Ectodermal cell (in vitro differentiated cells): ENCODE measurements around the gene OPA1.

Experiments
- H3K27ac ChIP-seq: 2 replicates; pipeline ENCODE4 v1.7.0; 2013; ENCODE audit warnings: mild to moderate bottlenecking, low read depth, low read length; ENCODE audit not compliant: insufficient read depth, poor library complexity, severe bottlenecking
- H3K27me3 ChIP-seq: 2 replicates; pipeline ENCODE4 v1.7.0; 2013; ENCODE audit warnings: mild to moderate bottlenecking, low read length; ENCODE audit not compliant: insufficient read depth, control insufficient read depth, poor library complexity, severe bottlenecking
- H3K36me3 ChIP-seq: one replicate; pipeline ENCODE4 v1.7.0; 2013; ENCODE audit warnings: low read length; ENCODE audit not compliant: control insufficient read depth, insufficient read depth
- H3K4me1 ChIP-seq: one replicate; pipeline ENCODE4 v1.7.0; 2013; ENCODE audit warnings: low read length; ENCODE audit not compliant: control insufficient read depth, insufficient read depth
- H3K4me3 ChIP-seq: 2 replicates; pipeline ENCODE4 v1.7.0; 2013; ENCODE audit warnings: low read depth, low read length, control low read depth; ENCODE audit not compliant: insufficient read depth
- H3K9me3 ChIP-seq: 2 replicates; pipeline ENCODE4 v1.7.0; 2013; ENCODE audit warnings: mild to moderate bottlenecking, low read length, moderate library complexity; ENCODE audit not compliant: control insufficient read depth
- WGBS, 2 experiments: methylation state at CpG; one replicate each; pipeline ENCODE4 v1.1.7; 2013; ENCODE audit warnings: missing lambda C conversion rate in 2 of 2; 5-methylcytosine and 5-hydroxymethylcytosine counted together

Gene OPA1

DNA sequence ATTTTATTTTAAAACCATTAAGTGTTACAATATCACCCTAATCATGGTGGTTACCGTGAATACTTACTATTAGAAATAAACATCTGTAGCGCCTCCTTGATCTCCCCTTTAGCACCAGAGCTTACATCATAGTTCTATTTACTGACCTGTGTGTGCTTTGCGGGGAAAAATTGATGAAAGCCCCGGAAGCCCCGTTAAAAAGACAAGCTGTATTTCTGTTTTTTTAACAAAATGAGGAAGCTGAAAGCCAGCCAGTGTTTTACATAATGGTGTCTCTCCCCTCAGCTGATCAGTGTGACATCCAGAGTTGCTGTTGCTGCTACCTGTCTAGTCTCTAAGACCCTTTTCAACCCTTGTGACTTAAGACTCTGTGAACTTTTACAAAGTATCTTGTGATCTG is 100.8 kb downstream of the OPA1 start:
- H3K4me3 ChIP-seq = no peak overlapping the region
- peaks cover 6% of the 10 kb centered on the region for H3K36me3 ChIP-seq
- H3K27me3 ChIP-seq = no peaks in the 10 kb centered on the region
- WGBS, 2 experiments = 96 to 98% methylated on average over 5 of the region's 5 CpGs
- no peaks in the 10 kb centered on the region for H3K9me3 ChIP-seq
- no peak overlapping the region for H3K27ac ChIP-seq
- no peaks in the 10 kb centered on the region for H3K4me1 ChIP-seq

DNA sequence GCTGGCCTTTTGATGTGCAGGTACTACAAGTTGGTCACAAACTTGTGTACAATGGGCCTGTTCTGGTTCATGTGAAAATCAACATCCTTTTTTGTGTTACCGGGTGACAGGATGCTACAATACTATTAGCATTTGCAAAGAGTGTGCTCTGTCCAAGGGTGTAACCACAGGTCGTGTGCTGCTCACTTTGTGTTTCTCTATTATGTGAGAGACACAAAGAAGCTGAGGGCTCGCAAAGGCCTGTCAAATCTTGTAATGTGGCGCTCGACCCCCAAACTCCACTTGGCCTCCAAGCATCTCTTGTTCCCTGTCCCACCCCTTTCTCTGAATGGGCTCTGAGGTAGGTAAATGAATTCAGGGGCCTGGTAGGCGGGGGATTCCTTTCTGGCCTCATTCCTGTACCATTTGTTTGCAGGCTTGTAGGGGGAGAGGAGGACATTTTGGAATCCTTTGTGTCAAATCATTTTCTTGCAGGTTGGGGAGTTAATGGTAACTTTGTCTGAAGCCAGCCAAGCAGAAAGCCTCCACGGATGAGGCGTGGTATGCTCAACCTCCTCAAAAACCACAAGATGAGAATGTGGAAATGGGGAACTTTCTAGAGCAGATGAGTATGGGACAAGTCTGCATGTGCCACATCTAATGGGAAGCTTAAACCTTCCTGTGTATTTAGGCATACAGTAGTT is 109.1 kb downstream of the OPA1 start:
- H3K27me3 ChIP-seq = peaks cover 11% of the 10 kb centered on the region
- no peaks in the 10 kb centered on the region for H3K36me3 ChIP-seq
- no peaks in the 10 kb centered on the region for H3K9me3 ChIP-seq
- no peak overlapping the region for H3K27ac ChIP-seq
- H3K4me1 ChIP-seq = peaks cover 8% of the 10 kb centered on the region
- 44% methylated on average over 8 of the region's 8 CpGs for WGBS, 2 experiments
- no peak overlapping the region for H3K4me3 ChIP-seq

- Histone ChIP-seq H3K4me1 (peaks cover 8% of the 10 kb centered on the region), H3K27ac (no peak overlapping the region), H3K36me3 (no peaks in the 10 kb centered on the region), H3K27me3 (peaks cover 19% of the 10 kb centered on the region), H3K9me3 (no peaks in the 10 kb centered on the region), H3K4me3 (no peak overlapping the region)
- WGBS, 2 experiments = 96 to 98% methylated on average over 3 of the region's 3 CpGs
Measured at GRCh38 chr3:193702967-193703366, 110.0 kb downstream of the OPA1 start.

- Histone ChIP-seq H3K9me3 (no peaks in the 10 kb centered on the region), H3K36me3 (no peaks in the 10 kb centered on the region), H3K27ac (no peak overlapping the region), H3K4me3 (no peak overlapping the region), H3K27me3 (peaks cover 34% of the 10 kb centered on the region), H3K4me1 (peaks cover 8% of the 10 kb centered on the region)
- 51 to 53% methylated on average over 5 of the region's 5 CpGs for WGBS, 2 experiments
Measured at GRCh38 chr3:193704431-193704830, 111.4 kb downstream of the OPA1 start.

DNA sequence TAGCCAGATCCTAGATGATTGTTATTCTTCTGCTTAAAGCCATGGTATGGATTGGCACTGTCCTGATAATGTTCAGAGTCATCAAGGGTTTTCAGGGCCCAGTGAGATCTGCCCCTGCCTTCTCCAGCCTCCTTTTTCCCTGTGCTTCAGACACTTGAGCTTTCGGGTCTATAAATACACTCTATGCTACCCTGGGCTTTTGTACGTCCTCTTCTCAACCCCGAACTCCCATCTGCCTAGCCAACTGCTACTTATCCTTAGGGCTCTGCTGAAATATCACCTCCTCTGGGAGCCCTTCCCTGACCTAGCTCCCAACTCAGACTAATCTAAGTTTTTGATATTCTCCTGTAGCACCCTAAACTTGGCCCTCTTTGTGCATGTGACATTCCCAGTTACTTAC is 115.3 kb downstream of the OPA1 start:
- Histone ChIP-seq H3K27me3 (peaks cover 60% of the 10 kb centered on the region), H3K4me1 (peaks cover 23% of the 10 kb centered on the region), H3K9me3 (no peaks in the 10 kb centered on the region), H3K27ac (no peak overlapping the region), H3K4me3 (no peak overlapping the region), H3K36me3 (no peaks in the 10 kb centered on the region)
- 90 to 92% methylated on average over 3 of the region's 3 CpGs for WGBS, 2 experiments

DNA sequence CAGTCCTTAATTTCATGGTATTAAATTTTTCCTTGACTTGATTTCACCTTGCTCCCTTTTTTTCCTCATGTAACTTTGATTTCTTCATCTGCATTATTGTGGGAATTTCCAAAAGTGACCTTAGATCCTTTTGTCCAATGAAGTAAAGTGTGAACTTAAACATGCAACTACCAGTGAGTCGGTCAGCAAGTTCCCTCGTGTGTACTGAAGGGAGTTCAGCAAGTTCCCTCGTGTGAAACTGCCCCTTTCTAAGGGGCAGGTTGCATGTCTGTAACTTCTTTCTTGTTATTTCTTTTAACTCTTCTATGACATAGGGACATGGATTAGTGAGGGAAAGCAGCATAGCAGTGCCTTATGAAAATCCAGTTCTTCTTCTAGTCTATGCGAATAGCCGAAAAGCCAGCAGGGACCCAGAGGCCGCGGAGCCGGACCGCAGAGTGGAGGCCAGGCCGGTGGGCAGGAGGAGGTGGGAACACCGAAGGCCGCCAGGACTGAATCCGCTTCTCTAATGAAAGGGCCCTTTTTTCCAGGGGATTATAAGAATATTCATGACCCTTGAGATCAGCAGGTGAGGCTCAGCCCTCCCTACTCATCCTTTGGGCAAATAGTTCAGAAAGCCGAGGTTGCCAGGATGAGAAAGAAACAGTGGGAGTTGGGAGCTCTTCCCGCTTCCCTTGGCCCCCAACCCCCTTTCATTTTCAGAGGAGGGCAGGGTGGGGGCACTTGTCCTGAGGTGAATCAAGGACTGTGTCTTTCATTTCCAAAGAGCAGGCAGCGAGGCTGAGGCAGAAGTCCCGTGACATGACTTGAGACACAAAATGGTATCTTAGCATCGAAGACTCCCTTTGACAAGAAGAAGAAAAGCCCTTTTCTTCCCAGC is 117.5 kb downstream of the OPA1 start:
- Histone ChIP-seq H3K4me1 (peaks cover 23% of the 10 kb centered on the region), H3K4me3 (no peak overlapping the region), H3K27ac (peak overlapping the region; percentile 87), H3K36me3 (no peaks in the 10 kb centered on the region), H3K9me3 (no peaks in the 10 kb centered on the region), H3K27me3 (peaks cover 59% of the 10 kb centered on the region)
- WGBS, 2 experiments = 21 to 23% methylated on average over 18 of the region's 18 CpGs

GRCh38 chr3:193711166-193711485 is 118.1 kb downstream of the OPA1 start:
- Histone ChIP-seq H3K36me3 (no peaks in the 10 kb centered on the region), H3K4me3 (peak overlapping the region; percentile 7), H3K4me1 (peaks cover 23% of the 10 kb centered on the region), H3K9me3 (no peaks in the 10 kb centered on the region), H3K27ac (peak overlapping the region; percentile 87), H3K27me3 (peaks cover 57% of the 10 kb centered on the region)
- WGBS, 2 experiments = 6 to 15% methylated on average over 8 of the region's 8 CpGs

GRCh38 chr3:193711523-193711963 is 118.5 kb downstream of the OPA1 start:
- Histone ChIP-seq H3K27ac (peak overlapping the region; percentile 87), H3K36me3 (no peaks in the 10 kb centered on the region), H3K4me1 (peaks cover 23% of the 10 kb centered on the region), H3K9me3 (no peaks in the 10 kb centered on the region), H3K27me3 (peaks cover 55% of the 10 kb centered on the region), H3K4me3 (peak overlapping the region; percentile 7)
- WGBS, 2 experiments = 51% methylated on average over 9 of the region's 9 CpGs

DNA sequence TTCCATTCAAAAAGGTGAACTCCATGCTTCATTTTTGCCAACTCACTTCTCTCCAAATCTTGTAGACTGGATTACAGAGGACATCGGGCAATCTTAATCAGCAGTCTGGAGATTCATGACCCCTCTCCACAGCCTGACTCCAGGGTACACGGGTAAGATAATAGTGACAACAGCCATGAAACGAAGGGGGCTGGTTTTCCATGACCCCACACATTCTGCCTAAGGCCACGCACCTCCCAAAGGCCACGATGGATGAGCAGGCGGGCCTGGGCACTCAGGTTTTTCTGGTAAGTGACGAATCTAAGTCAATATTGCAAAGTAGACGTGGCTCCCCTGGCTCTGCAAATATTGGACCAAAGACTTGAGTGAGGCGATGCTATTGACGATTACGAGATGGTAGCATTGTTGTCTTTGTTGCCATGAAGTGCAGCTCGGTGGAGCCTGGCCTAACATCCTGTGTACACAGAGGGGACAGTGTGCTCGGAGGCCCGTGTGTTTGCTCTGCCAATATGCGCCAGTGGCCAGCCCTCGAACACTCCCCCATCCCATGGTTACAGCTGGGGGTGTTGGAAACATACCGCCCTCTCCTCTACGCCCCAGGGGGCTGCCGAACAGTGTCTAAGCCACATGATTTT is 119.1 kb downstream of the OPA1 start:
- H3K27me3 ChIP-seq = peaks cover 54% of the 10 kb centered on the region
- H3K4me1 ChIP-seq = peaks cover 23% of the 10 kb centered on the region
- H3K9me3 ChIP-seq = no peaks in the 10 kb centered on the region
- no peaks in the 10 kb centered on the region for H3K36me3 ChIP-seq
- WGBS, 2 experiments = 90 to 93% methylated on average over 16 to 19 of the region's 19 CpGs
- H3K27ac ChIP-seq = peak overlapping the region; percentile 87
- H3K4me3 ChIP-seq = no peak overlapping the region

DNA sequence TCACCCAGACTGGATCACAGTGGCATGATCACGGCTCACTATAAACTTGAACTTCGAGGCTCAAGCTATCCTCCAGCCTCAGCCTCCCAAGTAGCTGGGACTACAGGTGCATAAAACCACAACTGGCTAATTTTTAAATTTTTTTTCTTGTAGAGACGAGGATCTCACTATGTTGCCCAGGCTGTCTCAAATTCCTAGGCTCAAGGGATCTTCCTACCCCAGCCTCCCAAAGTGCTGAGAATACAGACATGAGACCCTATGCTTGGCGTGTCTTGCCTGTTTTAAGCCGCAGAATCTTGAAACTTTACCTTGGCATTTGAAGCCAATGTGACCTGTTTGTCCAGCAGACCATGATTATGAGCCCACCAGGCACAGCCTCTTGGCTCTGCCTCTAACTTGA is 119.9 kb downstream of the OPA1 start:
- Histone ChIP-seq H3K9me3 (no peaks in the 10 kb centered on the region), H3K27ac (no peak overlapping the region), H3K4me1 (peaks cover 23% of the 10 kb centered on the region), H3K36me3 (no peaks in the 10 kb centered on the region), H3K27me3 (peaks cover 45% of the 10 kb centered on the region), H3K4me3 (no peak overlapping the region)
- 93 to 95% methylated on average over 5 of the region's 5 CpGs for WGBS, 2 experiments
